Tibial artery (tissue), 4 donors: Measurements from ENCODE around the gene LEMD2.

Experiments
- DNase-seq, 2 donors: peaks; one replicate each; pipeline ENCODE4 v3.0.0-alpha.2; 2019
- H3K27ac ChIP-seq, 2 donors: fragments of 200-600 bp; sonication (generic) in 1 of 2; 1 replicate in 1 of 2; 2 replicates in 1 of 2; pipeline ENCODE4 v1.5.1; 2018 to 2019; ENCODE audit warnings: mild to moderate bottlenecking in 1 of 2
- H3K27me3 ChIP-seq, 2 donors: fragments of 200-600 bp; sonication (generic) in 1 of 2; one replicate each; pipeline versions ENCODE4 v1.5.1 to v1.6.0; 2016 to 2019
- H3K36me3 ChIP-seq, 3 donors: fragments of 200-600 bp; sonication (generic) in 2 of 3; one replicate each; pipeline ENCODE4 v1.5.1; 2016 to 2019; ENCODE audit warnings: mild to moderate bottlenecking in 2 of 3
- H3K4me1 ChIP-seq, 4 donors: fragments of 200-600 bp; sonication (generic) in 2 of 4; 1 replicate in 3 of 4; 2 replicates in 1 of 4; pipeline ENCODE4 v1.5.1; 2016 to 2019
- H3K4me3 ChIP-seq, 2 donors: fragments of 200-600 bp; sonication (generic) in 1 of 2; 1 replicate in 1 of 2; 2 replicates in 1 of 2; pipeline ENCODE4 v1.5.1; 2018 to 2019; ENCODE audit warnings: mild to moderate bottlenecking in 2 of 2
- H3K9me3 ChIP-seq, 3 donors: fragments of 200-600 bp; sonication (generic) in 1 of 3; one replicate each; pipeline ENCODE4 v1.5.1; 2016 to 2019
- CTCF ChIP-seq, 2 experiments: fragments of 200-600 bp in 1 of 2; fragments of 450-650 bp in 1 of 2; IDR thresholded peaks; one replicate each; pipeline ENCODE4 v1.5.1; 2017 to 2019; ENCODE audit warnings: antibody characterized with exemption in 2 of 2, mild to moderate bottlenecking in 1 of 2, moderate library complexity in 1 of 2
- intact Hi-C: fragments of 100-400 bp; cut with DNase I; formaldehyde crosslinking; loops from one replicate; pipeline ENCODE4 v1.15.0; 2023; ENCODE audit warnings: low total_unique reads

The LEMD2 gene

GRCh38 chr6:33723371-33724085 is 65.4 kb downstream of the LEMD2 start:
- no peaks in the 10 kb centered on the region for H3K9me3 ChIP-seq
- H3K36me3 ChIP-seq = no peaks in the 10 kb centered on the region
- no peak overlapping the region for H3K27ac ChIP-seq
- no peak for TF ChIP-seq CTCF (IDR thresholded peaks at IDR 0.05)
- H3K4me1 ChIP-seq = peaks cover 0 to 2% (median under 1%) of the 10 kb centered on the region in 4 donors
- H3K27me3 ChIP-seq = no peaks in the 10 kb centered on the region
- intact Hi-C loops = no loop called here
- DNase-seq = no peak
- H3K4me3 ChIP-seq = no peak overlapping the region

- peaks cover 0 to 16% (median 11%) of the 10 kb centered on the region in 4 donors for H3K4me1 ChIP-seq
- intact Hi-C loops = no loop called here
- no peak overlapping the region for H3K4me3 ChIP-seq
- H3K36me3 ChIP-seq = no peaks in the 10 kb centered on the region
- no peak for TF ChIP-seq CTCF (IDR thresholded peaks at IDR 0.05)
- no peaks in the 10 kb centered on the region for H3K9me3 ChIP-seq
- H3K27me3 ChIP-seq = no peaks in the 10 kb centered on the region
- DNase-seq = no peak
- H3K27ac ChIP-seq = no peak overlapping the region
These were observed 66.8 kb downstream of the LEMD2 start for GRCh38 chr6:33722103-33722623.

GRCh38 chr6:33721508-33721907 is 67.4 kb downstream of the LEMD2 start:
- Histone ChIP-seq H3K27me3 (no peaks in the 10 kb centered on the region), H3K27ac (no peak overlapping the region), H3K36me3 (no peaks in the 10 kb centered on the region), H3K4me1 (peaks cover 0 to 22% (median 14%) of the 10 kb centered on the region in 4 donors), H3K4me3 (no peak overlapping the region), H3K9me3 (no peaks in the 10 kb centered on the region)
- no peak for DNase-seq
- TF ChIP-seq CTCF (IDR thresholded peaks at IDR 0.05) = no peak
- intact Hi-C loops = no loop called here
